Activated T-cell treated with anti-CD3 and anti-CD28 coated beads for 24 hours (primary cell): ENCODE data around the gene OR51I1.

Source experiments
- DNase-seq: peaks from one replicate; pipeline ENCODE4 v3.0.0-alpha.2; 2020; ENCODE audit warnings: low read depth

OR51I1 gene, protein sequence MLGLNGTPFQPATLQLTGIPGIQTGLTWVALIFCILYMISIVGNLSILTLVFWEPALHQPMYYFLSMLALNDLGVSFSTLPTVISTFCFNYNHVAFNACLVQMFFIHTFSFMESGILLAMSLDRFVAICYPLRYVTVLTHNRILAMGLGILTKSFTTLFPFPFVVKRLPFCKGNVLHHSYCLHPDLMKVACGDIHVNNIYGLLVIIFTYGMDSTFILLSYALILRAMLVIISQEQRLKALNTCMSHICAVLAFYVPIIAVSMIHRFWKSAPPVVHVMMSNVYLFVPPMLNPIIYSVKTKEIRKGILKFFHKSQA

DNA sequence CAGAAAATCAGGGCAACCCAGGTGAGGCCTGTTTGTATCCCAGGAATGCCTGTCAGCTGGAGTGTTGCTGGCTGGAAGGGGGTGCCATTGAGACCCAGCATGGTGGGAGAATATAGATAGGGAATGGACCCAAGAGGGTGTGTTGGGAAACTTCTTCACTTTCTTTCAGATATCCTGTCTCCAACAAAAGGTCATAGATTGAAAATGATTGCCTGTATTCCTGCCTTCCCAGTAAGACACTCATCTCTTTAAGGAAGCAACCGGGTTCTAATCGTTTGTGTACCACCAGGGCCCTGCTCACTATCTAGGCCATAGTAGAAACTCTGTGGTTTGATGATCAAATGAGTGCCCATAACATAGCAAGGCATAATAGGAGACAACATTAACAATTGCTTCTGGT lies at the start of gene OR51I1:
TSS of gene OR51I1 (minus strand) at position 101 of the 400 bp plus-strand sequence. CDS start at position 101, 0 bp downstream.
- no peak for DNase-seq

DNA sequence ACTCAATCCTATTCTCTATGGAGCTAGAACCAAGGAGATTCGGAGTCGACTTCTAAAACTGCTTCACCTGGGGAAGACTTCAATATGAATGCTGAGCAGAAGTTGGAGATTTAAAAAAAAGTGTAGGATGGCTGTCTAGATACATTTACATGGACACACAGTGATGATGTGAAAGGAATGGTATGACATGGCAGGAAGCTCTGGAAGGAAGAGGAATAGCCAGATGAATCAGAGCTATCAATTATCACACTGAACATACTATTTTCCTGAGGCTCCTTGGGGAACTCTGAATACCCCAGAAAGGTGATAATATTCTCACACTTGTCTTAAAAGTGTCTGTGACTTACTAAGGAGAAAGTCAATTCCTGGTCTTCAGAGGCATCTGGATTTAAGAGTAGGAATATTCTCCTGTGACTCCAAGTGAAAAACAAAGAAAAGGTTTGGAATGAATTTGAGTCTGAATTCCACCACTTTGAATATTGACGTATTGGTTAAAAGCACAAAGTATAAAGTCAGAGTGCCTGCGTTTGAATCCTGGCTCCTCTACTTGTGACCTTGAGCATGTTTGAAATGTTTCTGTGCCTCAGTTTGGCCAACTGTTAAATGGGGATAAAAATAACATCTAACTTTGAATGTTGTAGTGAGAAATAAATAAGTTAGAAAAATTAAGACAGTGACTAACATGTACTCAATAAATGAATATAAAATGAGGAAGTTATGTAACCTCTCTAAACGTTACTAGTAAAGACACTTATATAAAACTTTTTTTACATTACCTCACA lies 48.5 kb upstream of the OR51I1 start:
- no peak for DNase-seq

DNA sequence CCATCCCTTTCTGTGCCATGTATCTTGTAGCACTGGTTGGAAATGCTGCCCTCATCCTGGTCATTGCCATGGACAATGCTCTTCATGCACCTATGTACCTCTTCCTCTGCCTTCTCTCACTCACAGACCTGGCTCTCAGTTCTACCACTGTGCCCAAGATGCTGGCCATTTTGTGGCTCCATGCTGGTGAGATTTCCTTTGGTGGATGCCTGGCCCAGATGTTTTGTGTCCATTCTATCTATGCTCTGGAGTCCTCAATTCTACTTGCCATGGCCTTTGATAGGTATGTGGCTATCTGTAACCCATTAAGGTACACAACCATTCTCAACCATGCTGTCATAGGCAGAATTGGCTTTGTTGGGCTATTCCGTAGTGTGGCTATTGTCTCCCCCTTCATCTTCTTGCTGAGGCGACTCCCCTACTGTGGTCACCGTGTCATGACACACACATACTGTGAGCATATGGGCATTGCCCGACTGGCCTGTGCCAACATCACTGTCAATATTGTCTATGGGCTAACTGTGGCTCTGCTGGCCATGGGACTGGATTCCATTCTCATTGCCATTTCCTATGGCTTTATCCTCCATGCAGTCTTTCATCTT lies 47.6 kb upstream of the OR51I1 start:
- no peak for DNase-seq

DNA sequence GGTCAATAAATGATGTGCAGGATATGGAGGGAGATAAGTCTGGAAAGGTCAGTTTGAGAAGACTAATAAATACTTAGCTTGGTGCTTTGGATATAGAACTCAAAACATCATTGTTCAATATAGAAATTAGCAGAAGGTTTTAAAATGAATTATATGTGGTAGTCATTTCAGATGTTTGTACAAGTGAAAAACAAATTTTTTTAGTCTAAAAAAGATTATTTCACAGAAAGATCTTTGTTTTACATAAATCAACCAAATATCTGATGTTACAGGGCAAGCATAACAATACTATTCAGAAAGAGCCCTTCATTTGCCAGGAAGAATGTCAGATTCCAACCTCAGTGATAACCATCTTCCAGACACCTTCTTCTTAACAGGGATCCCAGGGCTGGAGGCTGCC lies 47.1 kb upstream of the OR51I1 start, which contains the start of gene OR52D1:
TSS of gene OR52D1 (plus strand) at position 301 of the 400 bp plus-strand sequence. CDS start at position 323, 22 bp downstream.
- no peak for DNase-seq

DNA sequence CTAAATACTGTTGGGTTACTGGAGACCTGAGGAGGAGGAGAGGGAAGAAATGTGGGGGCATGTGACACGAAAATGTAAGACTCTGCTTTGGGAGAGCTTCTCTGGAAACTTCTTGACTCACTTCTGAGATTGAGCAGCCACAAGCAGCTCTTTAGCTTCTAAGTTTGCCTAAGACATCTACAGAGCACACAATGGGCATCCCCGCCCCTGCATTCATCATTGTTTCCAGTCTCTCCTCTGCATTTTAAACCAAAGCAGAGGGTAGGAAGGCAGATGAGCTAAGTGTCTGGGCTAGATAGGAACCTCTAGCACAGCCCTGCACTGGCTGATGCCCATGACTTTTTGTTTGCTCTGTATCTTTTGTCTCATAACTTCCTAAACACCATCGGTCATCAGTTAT lies 45.1 kb upstream of the OR51I1 start:
- DNase-seq, result no peak

DNA sequence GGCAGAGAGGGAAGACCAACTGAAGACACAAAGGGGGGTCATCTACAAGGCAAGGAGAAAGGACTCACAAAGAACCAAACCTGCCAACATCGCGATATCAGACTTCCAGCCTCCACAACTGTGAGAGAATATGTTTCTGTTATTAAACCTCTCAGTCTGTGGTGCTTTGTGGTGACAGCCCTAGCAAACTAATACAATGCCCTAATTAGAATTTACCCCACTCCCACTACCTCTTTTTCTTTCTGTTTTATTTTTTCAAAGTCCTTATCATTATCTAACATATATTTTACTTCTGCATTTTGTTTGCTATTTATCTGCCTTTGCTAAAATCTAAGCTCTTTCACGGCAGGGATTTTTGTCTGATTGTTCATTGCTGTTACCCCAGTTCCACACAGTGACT lies 44.7 kb upstream of the OR51I1 start:
- DNase-seq, result no peak

DNA sequence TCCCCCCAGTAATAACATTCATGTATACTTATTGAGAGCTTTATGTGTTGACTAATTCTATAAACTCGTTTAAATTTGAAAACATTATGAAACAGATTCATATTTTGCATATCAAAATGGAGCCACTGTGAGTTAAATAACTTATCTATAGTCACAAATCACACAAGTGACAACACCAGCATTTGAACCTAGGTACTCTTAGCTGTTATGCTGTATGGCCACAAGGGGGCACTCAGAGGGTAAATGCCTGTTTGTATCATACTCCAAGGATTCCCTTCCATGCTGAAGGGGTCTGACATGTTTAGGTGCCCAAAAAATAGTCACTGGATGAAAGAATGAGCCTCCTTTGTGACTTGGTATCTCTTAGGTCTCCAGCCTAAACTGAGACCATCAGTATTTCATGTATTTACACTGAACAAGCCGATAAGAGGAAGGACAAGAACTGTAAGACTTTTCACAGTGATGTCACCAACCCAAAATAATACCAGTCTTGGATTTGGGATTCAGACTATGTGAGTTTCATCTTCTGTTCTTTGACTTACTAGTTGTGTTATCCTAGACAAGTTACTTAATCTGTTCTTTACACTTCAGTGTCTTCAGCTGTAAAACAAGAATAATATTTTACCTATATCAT lies 35.0 kb upstream of the OR51I1 start:
- DNase-seq, result peak; percentile 11

DNA sequence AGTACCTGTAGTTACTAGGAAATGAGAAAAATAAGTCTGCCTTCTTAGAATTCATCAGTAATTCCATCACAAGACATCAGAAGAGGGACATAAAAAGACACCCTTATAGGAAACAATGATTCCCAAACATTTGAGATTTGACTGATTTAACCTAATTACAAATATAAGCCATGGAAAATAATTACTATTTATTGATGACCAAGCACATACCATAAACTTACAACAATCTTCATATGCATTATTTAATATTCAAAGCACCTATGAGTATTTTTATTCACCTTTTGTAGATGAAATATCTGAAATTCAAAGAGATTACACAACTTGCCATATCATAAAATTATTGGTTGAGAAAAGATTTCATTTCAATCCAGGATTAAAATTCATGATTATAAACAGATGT lies 32.6 kb upstream of the OR51I1 start:
- DNase-seq, result no peak

DNA sequence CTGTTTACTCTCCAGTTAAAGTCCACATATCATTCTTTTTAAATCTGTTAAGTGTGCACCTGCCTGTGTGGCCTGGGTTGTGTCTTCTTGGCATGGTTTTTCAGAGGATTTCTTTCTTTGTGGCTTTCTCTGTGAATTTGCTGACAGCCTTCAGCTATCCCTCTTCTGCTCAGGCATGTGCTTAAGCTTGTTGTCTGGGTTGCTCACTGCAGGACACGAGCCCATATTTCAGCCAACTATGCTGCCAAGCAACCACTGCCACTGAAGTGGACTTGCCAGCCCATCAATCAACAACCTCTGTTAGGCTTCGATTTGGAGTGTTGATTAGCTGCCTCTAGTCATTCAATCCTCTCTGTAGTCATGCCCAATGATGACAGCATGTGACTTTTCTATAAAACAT lies 26.2 kb upstream of the OR51I1 start:
- no peak for DNase-seq

DNA sequence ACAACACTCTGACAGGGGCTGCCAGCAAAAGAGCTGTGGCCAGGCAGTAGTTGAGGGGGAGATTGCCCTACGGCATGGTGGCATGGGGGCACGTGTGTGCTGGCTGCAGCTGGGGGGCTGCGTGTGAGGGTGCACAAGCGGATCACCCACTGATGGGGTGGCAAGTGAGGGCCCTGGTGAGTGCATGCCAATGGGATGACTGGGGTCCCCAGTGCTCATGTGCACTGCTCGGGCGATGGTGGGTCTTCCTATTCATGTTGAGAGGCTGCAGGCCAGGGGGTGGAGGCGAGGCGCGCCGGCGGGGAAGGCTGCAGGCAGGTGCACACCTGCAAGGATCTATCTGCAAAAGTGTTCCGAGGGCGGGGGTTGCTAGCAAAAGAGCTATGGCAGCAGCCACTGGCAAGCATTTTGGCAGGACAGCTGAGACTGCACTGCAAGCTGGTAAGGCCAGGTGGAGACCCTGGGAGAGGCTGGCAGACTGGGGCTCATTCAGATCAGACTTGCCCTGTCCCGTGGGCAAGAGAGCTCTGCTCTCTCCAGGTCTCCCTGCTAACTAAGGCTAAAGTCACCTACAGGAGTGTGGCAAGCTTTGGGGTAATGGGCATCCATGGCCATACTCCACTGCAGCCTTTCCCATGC lies 19.8 kb upstream of the OR51I1 start:
- DNase-seq, result no peak

DNA sequence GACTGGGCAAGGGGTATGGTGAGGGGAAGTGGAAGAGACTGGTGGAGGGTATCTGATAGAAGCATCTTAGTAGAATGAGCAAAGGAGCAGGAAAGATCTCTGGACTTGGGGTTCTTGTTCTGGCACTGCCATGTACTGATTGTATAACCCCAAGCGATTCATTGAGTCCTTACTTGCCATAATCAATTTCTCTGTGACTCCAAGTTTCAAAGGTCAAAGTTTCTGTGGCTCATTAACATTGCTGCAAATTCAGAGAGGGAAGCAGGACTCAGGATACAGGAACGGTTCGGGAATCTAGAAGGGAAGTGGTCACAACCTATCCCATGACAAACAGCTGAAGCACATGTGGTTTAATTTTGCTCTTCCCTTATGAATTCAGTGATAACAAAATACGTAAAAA lies 8.1 kb upstream of the OR51I1 start:
- no peak for DNase-seq

DNA sequence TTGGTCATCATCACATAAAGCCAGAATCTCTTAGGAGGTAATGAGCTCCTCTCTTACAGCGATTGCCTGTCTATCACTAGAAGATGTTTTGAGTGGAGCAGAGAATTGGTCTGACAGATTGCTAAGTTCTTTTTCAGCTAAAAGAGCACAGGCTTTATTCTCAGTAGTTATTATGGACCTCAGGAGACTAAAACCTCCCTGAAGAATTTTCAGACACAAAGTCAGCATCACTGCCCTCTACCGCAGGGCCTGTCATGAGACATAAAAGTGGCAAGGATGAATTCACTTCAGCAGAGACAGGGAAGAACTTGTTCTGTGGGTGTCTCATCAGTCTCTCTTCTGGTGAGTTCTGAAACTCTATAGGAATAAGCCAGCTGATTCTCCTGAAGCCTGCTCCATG lies 7.7 kb upstream of the OR51I1 start, which contains the start of gene OR51I2:
TSS of gene OR51I2 (plus strand) at position 301 of the 400 bp plus-strand sequence. CDS start 4,166 bp downstream, outside the sequence.
- DNase-seq, result no peak

DNA sequence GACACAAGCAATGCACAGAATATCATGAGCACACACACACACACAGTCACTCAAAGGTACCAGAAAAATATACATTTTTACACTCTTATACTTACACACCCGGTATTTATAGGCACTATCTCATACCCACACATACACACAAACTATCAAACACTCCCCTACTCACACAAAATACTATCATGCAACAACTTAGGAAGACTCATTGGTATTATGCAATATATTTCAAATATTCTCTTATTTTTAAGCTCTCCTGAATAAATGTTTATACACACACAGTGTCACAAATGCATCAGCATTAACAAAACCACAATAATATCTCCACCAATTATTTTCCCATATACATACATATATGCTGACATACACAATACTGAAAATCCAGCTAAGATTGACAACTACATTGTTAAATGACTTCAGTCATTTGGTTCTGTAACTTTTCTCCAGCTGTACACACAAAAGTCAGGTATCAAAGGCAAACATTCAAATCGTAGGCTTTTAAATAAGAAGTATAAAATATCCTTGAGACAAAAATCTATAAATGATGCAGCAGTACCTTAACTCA lies 2.6 kb upstream of the OR51I1 start:
- DNase-seq, result no peak

DNA sequence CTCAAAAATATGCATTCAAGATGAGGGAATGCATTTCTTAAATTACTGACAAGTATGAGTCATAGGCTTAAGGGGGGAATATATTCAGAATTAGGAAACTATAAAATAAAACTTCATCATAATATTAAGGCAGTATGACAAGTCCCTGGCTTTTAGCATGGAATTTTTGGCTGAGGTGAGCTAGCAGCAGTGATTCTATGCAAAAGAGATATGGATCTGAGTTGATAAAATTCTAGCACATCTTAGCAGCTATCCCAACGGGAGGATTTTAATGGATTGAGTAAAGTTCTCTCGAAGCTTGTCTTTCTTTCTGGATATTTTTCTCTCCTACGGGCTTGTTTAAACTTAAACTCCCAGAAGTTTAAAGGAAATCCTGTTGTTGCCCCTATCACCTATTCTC lies 18.2 kb downstream of the OR51I1 start:
- DNase-seq, result no peak

DNA sequence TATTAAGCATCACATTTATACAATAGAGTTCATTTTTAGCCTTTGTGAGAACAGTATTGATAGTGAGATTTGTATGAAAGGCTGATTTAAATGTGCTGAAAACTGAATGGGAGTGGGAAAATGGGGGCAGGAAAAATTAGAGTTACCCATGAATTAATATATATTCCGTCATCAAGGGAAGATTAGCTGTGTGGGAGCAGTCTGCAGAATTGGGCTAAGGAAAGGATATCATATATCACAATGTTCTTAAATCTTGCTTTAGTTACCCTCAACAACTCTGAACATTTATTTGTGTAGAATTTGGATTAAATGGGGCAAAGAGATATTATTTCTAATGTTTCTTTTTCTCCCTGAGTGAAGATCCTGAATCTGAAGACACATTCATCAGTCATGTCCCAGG lies 19.5 kb downstream of the OR51I1 start, which contains the start of gene OR51Q1:
TSS of gene OR51Q1 (plus strand) at position 301 of the 400 bp plus-strand sequence. CDS start at position 391, 90 bp downstream.
- DNase-seq, result no peak

DNA sequence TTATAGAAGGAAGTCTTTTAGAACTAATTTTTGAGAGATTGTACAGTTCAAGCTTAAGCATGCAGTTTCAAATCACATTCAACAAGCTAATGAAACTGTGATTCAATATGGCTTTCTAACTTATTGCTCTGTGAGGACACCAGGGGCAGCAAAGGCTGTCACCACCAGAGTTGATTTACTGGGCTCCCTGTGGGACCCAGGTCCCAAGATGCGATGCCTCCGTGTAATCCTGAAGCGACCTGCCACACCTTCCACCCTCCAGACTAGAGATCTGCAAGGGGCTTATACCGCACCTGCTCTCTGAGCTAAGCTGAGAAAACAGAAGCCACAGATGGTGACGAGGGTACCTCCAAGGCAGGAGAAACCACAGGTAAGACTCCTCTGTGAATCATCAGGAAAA lies 20.3 kb downstream of the OR51I1 start:
- no peak for DNase-seq

DNA sequence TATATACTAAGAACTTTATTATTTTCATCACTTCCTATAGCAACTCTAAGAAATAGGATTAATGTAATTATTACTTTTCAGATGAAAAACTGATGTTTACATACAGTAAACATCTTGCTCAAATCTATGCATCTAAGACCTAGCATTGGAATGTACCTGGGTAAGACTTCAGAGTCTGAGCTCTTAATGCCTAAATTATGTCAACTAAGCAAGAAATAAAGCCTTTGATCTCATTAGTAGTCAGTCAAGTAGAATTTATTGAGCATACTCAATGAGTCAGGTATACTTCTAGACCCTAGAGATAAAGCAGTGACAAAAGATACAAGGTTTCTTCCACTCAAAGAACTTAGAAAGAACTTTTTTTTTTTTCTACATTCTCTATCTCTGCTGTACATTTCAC lies 36.1 kb downstream of the OR51I1 start:
- no peak for DNase-seq

DNA sequence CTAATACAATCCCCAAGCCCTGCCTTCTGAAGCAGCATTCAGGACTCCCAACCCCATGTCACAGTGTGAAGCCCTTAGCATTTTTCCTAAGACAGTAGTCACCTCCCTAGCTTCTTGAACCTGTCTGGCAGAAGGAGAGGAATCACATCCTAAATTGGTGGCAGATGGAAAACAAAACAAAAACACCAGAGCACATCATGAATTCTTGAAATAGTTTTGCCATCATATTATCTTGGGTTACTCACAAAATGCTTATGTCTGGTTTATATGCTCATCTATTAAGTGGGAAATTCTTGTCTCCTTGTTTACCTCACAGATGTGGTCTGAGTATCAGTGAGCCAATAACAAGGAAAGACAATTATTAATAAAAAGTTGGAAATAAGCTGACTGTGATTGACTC lies 42.4 kb downstream of the OR51I1 start:
- DNase-seq, result no peak

DNA sequence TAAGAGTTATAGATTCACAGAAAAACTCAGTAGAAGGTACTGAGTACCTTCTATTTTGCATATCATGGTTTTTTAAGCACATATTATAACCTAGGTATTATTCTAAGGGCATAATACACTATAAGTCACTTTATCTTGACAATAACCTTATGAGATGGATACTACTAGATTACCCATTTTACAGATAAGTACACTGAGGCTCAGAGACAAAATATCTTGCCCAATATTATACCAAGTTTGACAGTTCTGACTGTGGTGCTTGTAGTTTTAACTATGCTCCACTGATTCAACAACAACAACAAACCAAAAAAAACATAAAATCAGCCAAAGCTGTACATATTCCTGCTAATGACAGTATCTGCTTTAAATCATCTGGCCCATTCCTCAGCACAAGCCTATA lies 47.2 kb downstream of the OR51I1 start:
- DNase-seq, result no peak
